Panc1 (cell line): ENCODE data around the gene THUMPD2.

Source experiments
- CTCF ChIP-seq: fragments of 450-650 bp; IDR thresholded peaks from 2 replicates; pipeline ENCODE4 v1.5.1; 2017; ENCODE audit warnings: mild to moderate bottlenecking
- POLR2AphosphoS5 ChIP-seq: IDR thresholded peaks from 2 replicates; pipeline ENCODE4 v1.6.1; 2012; ENCODE audit warnings: mild to moderate bottlenecking, low read depth, low read length, moderate library complexity
- REST ChIP-seq, 2 experiments: IDR thresholded peaks; 2 replicates each; pipeline ENCODE4 v1.6.1; 2011 to 2012; ENCODE audit warnings: low read depth in 2 of 2, control low read depth in 1 of 2, low read length in 1 of 2, mild to moderate bottlenecking in 1 of 2, moderate library complexity in 1 of 2; ENCODE audit not compliant: insufficient read depth in 1 of 2

GRCh38 chr2:39778233-39778632 lies 825 bp downstream of the THUMPD2 start:
- TF ChIP-seq CTCF (no peak), REST (IDR thresholded peaks at IDR 0.05; ENCODE audit: insufficient read depth in 1 of 2, low read depth in 2 of 2, low read length in 1 of 2) (no peak), POLR2AphosphoS5 (no peak)
